Measurements from ENCODE around the gene TMEM179.
"Not testable (repeated sequence)": the region's sequence is repeated elsewhere in the genome, so short reads cannot be mapped to it uniquely, and the experiment has no call there.

Gene TMEM179

DNA sequence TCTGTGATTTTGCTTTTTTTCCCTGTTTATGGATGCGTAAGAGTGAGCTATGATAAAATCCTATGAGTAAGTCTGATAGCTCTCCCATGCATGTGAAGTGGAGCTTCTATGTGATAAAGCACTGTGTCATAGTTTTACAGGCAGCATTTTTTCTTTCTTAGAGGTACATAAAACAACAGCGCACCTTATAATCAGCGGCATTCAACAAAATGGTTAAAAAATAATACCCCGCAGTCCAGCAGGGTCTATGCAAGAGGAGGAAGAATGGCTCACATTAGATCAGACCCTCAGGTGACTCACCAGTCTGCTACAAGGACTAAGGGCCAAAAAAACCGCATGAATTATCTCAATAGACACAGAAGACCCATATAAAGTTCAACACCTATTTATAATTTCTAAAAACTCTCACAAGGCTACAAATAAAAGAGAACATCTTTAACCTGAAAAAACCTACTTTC, 33.0 kb upstream of the TMEM179 start:
- DNase-seq (ENCODE audit: low spot score), result no peak

DNA sequence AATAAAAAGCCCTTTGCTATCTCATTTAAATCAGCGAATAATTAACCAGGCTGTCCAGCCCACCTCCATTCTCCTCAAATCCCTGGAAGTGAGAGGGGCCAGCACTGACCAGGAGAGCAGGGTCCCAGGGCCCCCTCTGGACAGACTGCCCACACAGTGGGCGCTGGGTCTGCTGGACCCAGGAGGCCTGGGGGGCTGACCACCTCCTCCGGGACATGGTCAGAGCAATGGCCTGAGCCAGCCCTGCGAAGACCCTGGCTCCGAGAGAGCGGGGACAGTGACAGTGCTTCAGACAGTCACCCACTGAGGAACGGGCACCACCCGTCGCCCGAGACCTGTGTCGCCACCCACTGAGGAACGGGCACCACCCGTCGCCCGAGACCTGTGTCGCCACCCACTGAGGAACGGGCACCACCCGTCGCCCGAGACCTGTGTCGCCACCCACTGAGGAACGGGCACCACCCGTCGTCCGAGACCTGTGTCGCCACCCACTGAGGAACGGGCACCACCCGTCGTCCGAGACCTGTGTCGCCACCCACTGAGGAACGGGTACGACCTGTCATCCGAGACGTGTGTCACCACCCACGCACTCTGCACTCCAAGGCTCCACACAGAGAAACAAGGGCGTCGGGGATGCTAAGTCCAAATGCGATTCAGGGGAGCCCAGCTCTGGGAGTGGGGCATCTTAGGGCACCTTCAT, 32.4 kb upstream of the TMEM179 start:
- not testable (repeated sequence) for DNase-seq (ENCODE audit: low spot score)

DNA sequence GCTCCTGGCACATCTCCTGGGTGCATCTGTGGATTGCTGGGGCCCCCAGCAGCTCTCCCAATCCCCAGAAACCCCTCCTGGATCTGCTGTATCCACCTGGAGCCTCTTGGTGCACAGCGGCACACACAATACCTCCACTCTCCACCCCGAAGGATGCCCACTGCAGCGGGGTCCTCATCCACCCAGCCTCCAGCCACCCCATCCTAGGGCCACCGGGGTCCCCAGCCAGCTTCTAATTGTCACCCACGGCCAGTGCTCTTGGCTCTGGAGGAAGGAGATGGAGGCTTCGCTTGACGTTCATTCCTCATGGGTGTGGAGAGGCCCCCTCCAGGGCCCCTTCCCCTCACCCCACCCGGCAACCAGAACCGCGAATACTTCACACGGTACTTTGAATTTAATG, 31.6 kb upstream of the TMEM179 start:
- DNase-seq (ENCODE audit: low spot score), result no peak

DNA sequence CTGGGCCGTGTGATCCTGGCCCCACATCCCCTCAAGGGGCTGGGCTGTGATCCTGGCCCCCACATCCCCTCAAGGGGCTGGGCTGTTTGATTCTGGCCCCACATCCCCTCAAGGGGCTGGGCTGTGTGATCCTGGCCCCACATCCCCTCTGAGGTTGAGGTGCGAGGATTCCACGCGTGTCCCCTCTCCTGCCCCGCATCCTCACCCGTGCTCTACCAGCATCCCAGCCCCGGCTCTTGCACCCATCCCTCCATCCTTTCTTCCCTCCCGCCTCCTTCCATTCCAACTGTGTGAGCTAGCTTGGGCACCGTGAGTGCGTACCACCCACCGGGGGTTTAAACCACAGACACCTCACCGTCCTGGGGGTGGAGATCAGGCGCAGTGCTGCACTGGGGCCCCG, 31.1 kb upstream of the TMEM179 start:
- no peak for DNase-seq (ENCODE audit: low spot score)

GRCh38 chr14:104634886-104635570, 30.5 kb upstream of the TMEM179 start:
- DNase-seq (ENCODE audit: low spot score), result no peak

DNA sequence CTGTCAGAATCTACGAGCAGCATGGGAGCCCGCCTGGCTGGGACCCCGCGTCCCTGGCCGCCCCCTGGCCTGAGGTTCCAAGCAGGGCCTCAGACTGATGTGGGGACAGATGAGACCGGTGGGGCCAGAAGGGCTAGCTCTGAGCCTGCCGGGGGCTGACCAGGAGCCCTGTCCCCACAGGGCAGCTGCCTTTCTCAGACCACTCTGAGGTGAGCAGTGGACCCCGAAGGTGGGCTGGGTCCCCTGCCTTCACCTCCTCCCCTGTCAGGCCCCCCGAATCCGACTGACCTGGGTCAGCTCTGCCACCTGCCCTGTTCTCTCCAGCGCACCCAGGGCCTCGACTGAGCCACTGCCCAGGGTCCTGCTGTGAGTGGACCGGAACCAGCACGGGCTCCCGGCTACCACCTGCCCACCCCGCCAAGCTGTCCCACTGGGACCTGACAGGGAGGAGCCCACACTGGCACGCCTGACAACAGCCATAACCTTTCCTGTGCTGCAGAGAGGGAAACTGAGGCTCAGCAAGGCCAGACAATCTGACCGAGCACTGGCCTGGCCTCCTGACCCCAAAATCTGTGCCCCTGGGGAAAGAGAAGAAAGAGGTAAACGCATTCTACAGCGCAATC, 29.7 kb upstream of the TMEM179 start:
- DNase-seq (ENCODE audit: low spot score), result no peak

DNA sequence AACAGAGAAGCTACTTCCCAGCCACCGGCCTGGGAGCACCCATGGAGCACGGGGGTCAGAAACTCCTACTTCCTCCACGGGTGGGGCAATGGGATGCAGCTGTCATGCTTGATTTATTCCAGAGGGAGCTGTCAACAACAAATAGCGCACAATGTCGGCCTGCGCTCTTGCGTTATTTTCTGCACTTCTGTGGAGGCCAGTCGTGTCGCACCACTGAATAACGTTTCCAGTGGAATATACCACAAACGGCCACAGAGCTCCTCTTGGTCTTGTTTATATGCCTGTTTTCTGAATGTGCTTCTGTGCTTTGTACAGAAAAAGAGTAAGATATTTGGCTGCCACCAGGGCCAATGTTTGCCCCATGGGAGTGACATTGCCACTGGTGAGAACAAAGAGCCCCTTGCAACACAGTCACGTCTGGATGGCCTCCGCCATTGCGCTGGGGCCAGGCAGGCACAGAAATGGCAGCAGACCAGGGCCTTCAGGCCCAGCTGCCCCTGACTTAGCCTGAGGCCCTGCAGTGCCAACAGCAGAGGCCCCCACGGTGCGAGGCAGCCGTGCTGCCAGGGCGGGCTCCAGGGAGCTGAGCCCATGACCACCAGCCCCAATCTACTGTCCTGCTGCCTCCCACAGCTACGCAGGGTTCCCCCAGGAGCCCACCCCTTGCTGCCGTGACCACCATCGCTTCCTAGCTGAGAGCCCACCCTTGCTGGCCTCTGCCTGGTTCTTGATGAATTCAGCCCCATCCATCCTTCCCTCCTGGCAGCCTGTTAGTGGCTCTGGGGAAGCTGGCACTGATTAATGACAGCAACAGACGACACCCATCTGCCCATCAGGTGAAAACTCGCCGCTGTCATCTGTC, 28.9 kb upstream of the TMEM179 start:
- DNase-seq (ENCODE audit: low spot score), result no peak

GRCh38 chr14:104632781-104633180, 28.2 kb upstream of the TMEM179 start:
- DNase-seq (ENCODE audit: low spot score), result no peak

- DNase-seq (ENCODE audit: low spot score), result no peak
Observed at GRCh38 chr14:104624939-104625338, 20.4 kb upstream of the TMEM179 start.

DNA sequence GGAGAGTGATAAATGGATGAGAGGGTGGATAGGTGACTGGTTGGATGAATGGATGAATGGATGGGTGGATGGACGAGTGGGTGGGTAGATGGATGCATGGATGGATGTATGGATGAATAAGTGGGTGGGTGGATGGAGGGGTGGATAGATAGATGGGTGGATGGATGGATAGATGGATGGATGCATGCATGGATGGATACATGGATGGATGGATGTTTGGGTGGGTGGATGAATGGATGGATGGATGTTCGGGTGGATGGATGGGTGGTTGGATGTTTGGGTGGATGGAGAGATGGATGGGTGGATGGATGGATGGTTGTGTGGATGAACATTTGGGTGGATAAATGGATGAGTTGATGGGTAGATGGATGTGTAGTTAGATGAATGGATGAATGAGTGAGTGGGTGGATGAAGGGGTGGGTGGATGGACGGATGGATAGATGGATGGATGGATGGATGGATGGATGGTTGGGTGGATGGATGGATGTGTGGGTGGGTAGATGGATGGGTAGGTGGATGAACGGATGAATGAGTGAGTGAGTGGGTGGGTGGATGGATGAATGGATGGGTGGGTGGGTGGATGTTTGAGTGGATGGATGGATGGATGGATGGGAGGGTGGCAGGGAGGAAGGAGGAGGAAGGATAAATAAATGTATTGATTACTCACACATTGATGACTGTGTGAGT, 9.7 kb upstream of the TMEM179 start:
- DNase-seq (ENCODE audit: low spot score), result no peak

DNA sequence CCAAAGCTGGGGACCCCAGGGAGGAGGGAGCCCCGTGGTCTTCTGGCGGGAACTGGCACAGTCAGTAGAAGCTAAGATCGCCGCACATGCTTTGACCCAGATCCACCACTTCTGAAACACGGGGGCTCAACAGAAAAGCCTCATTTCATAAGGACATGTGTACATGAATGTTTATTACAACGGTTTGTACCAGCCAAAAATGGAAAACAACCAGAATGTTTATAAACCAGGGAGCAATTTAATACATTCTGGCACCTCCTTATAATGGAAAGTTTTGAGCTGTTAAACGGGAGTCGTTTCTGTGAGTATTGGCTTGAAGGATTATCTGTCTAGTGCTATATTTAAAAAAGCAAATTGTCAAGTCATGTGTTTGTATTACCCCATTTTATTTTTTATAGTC, 7.3 kb upstream of the TMEM179 start:
- DNase-seq (ENCODE audit: low spot score), result no peak

DNA sequence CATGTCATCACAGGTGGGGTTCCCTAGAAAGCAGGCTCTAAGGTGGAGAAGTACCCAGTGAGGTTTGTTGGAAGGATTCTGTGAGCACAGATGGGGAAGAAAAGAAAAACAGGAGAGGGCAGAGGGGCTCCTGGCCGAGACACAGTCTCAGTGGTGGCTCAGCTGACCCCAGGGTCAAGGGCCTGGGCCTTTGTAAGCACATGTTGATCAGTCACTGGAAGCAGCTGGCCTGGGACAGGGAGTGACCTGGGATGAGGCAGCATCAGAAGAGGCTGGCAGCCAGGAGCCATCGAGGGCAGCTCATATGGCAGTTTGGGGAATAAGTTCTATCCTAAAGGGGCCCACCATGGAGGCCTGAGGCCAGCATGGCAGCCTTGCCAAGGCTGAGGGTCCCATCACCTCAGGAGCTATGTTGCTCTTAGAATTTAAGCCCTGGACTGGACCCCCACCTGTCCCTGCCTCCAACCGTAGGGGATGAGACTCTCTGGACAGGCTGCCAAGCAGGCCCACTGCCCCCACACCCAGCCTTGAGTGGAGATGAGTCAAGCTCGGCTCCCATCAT, 6.3 kb upstream of the TMEM179 start:
- no peak for DNase-seq (ENCODE audit: low spot score)

DNA sequence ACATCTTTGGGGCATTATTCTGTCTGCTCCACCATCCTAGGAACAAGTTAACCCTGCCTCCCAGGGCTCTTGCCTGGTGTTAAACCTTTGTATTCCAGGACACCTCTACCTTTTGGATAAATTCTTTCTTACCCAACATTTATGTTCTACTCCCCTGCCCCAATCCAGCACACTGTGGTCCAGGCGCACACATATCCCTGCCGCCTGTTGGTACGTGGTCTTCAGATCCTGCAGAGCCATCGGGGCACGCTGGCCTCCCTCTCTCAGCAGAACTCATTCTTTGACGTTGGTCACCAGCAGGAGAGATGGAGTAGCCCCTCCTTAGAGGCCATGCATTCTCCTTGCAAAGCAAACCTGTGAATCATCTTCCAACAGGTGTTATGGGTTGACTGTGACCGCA, 5.1 kb upstream of the TMEM179 start:
- no peak for DNase-seq (ENCODE audit: low spot score)

- no peak for DNase-seq (ENCODE audit: low spot score)
Observed at GRCh38 chr14:104603711-104604401, 716 bp downstream of the TMEM179 start.

DNA sequence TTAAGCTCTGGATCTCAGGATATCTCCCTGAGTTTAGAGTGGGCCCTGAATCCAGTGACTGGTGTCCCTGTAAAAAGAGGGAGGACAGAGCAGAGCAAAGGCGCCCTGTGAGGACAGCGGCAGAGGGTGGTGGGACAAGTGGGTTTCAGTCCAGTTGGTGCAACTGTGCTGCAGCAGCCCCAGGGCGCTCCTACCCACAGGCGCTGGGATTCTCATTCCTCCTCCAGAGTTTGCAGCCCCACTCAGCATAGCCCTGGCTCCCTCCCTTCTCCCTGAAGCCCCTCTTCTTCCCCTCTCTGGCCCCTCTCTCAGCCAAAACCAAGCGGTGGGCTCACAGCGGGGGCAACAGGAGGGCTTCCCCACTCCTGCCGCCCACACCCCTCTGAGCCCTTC, 1.6 kb downstream of the TMEM179 start:
- DNase-seq (ENCODE audit: low spot score), result no peak

DNA sequence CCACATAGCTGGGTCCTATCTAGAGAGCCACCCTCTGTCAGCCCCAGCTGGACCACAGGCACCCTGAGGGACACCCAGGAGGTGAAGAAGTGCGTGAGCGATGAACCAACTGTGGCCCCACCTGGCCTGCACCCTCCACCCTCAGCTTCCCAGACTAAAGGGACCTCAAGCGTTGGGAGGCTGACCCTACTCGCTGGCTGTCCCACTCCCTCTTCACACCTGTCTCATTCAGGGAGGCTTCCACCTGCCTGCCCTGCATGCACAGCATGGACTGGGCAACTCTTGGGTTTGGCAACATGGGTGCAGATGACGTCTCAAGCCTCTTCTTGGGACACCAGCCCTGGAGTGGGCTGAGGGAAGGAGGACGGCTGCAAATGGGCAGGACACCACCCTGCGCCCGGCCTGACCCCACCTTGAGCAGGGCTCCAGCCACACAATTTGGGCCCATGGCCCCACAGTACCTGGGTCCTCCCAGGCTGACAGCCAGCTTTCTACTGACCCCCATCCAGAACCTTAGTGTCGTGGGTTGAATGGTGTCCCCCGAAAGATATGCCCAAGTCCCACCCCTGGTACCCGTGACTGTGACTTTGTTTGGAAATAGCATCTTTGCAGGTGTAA, 2.1 kb downstream of the TMEM179 start:
- DNase-seq (ENCODE audit: low spot score), result no peak

- no peak for DNase-seq (ENCODE audit: low spot score)
Observed at GRCh38 chr14:104601786-104602185, 2.8 kb downstream of the TMEM179 start.

- DNase-seq (ENCODE audit: low spot score), result no peak
Observed at GRCh38 chr14:104600805-104601204, 3.8 kb downstream of the TMEM179 start.

GRCh38 chr14:104600141-104600643, 4.4 kb downstream of the TMEM179 start:
- DNase-seq (ENCODE audit: low spot score), result no peak

DNA sequence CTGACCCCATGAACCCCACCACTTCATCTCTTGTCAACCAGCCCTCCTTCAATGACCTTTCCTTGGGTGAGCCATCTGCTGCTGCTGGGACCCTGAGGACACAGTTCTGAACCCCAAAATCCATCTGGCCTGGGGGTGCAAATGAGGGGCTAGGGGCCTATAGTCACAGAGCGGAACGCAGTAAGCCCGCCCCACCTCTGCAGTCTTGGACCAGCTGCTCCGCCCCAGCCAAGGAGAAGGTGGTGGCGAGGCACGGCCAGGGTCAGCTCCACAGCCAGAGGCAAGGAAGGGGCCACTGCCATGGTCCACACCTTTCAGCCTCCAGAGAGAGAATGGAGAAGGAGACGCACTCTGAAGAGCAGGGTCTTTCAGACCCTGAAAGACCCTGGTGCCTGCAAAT, 5.1 kb downstream of the TMEM179 start:
- no peak for DNase-seq (ENCODE audit: low spot score)

Data from hepatic stellate cell (primary cell).